Epithelial cell of proximal tubule (primary cell): ENCODE data around the gene TNFRSF12A. TPM values are rescaled to one million over a fixed set of nuclear protein-coding genes. Genes with fewer than 3 reads are reported as not detected.
"Not testable (repeated sequence)": the region's sequence is repeated elsewhere in the genome, so short reads cannot be mapped to it uniquely, and the experiment has no call there.

Experiments used
- DNase-seq: peaks from one replicate; pipeline ENCODE4 v3.0.0-alpha.2; 2011; ENCODE audit warnings: low read depth
- H3K4me3 ChIP-seq: 2 replicates; pipeline ENCODE4 v1.5.1; 2011; ENCODE audit warnings: low read depth, mild to moderate bottlenecking, low read length
- CTCF ChIP-seq: conservative IDR thresholded peaks from 2 replicates; pipeline ENCODE4 v1.5.1; 2012; ENCODE audit warnings: low read depth, mild to moderate bottlenecking, low read length
- total RNA-seq: library from RNA; depleted of rRNA; stranded (reverse); fragments of >200 nt; gene quantifications from 2 replicates; pipeline ENCODE4 v1.2.3, GENCODE V29; 2015

Gene TNFRSF12A
- total RNA-seq, 1 donor from 2014 or later, result 451 TPM

- no peak for TF ChIP-seq CTCF
- DNase-seq, result no peak
- H3K4me3 ChIP-seq, result no peak overlapping the region
These were observed 48.3 kb downstream of the TNFRSF12A start for GRCh38 chr16:3068487-3068886.

GRCh38 chr16:3069146-3069545, 49.0 kb downstream of the TNFRSF12A start:
- DNase-seq, H3K4me3 ChIP-seq: not testable (repeated sequence)

- no peak for DNase-seq
- TF ChIP-seq CTCF, result no peak
- H3K4me3 ChIP-seq, result no peak overlapping the region
These were observed 50.5 kb downstream of the TNFRSF12A start for GRCh38 chr16:3070608-3071111.

- no peak for DNase-seq
- H3K4me3 ChIP-seq, result no peak overlapping the region
- no peak for TF ChIP-seq CTCF
These were observed 51.5 kb downstream of the TNFRSF12A start for GRCh38 chr16:3071655-3072054.

Other genes starting within 250 kb of the TNFRSF12A start
- 276 and 311 TPM in 2 replicates for gene ELOB, start 243.1 kb upstream of the TNFRSF12A start, total RNA-seq
- gene PRSS33, start 232.8 kb upstream of the TNFRSF12A start, total RNA-seq, result not detected in 2 replicates
- not detected in 2 replicates for gene PRSS41, start 221.9 kb upstream of the TNFRSF12A start, total RNA-seq
- 0.87 and 4.6 TPM in 2 replicates for gene PRSS21, start 203.1 kb upstream of the TNFRSF12A start, total RNA-seq
- gene ZG16B, start 190.1 kb upstream of the TNFRSF12A start, total RNA-seq, result 0.06 and 2.1 TPM in 2 replicates
- gene PRSS22, start 162.2 kb upstream of the TNFRSF12A start, total RNA-seq, result 9.5 and 11.1 TPM in 2 replicates
- gene FLYWCH2, start 137.2 kb upstream of the TNFRSF12A start, total RNA-seq, result 49.6 and 55.5 TPM in 2 replicates
- gene FLYWCH1, start 108.4 kb upstream of the TNFRSF12A start, total RNA-seq, result 28.0 and 47.1 TPM in 2 replicates
- gene KREMEN2, start 56.1 kb upstream of the TNFRSF12A start, total RNA-seq, result 0.72 and 4.2 TPM in 2 replicates
- gene PAQR4, start 51.0 kb upstream of the TNFRSF12A start, total RNA-seq, result 33.4 and 36.0 TPM in 2 replicates
- 107 and 120 TPM in 2 replicates for gene PKMYT1, start 39.9 kb upstream of the TNFRSF12A start, total RNA-seq
- gene CLDN9, start 7.4 kb upstream of the TNFRSF12A start, total RNA-seq, result 0.29 and 3.5 TPM in 2 replicates
- 255 and 813 TPM in 2 replicates for gene CLDN6, start 2.2 kb upstream of the TNFRSF12A start, total RNA-seq
- 14.3 and 39.0 TPM in 2 replicates for gene HCFC1R1, start 3.6 kb downstream of the TNFRSF12A start, total RNA-seq
- 19.0 and 24.2 TPM in 2 replicates for gene THOC6, start 3.7 kb downstream of the TNFRSF12A start, total RNA-seq
- 2.5 and 4.6 TPM in 2 replicates for gene BICDL2, start 16.6 kb downstream of the TNFRSF12A start, total RNA-seq
- under 0.01 and 0.52 TPM in 2 replicates for gene MMP25, start 26.2 kb downstream of the TNFRSF12A start, total RNA-seq
- gene IL32, start 45.3 kb downstream of the TNFRSF12A start, total RNA-seq, result 461 and 747 TPM in 2 replicates
- not detected in 2 replicates for gene ZSCAN10, start 78.9 kb downstream of the TNFRSF12A start, total RNA-seq
- 15.8 and 22.1 TPM in 2 replicates for gene ZNF205, start 92.2 kb downstream of the TNFRSF12A start, total RNA-seq
- gene ZNF213, start 114.7 kb downstream of the TNFRSF12A start, total RNA-seq, result 2.4 and 7.7 TPM in 2 replicates
- gene OR1F1, start 167.8 kb downstream of the TNFRSF12A start, total RNA-seq, result 0.52 TPM in 1 of 2 replicates, not detected in the other
- 6.1 and 6.3 TPM in 2 replicates for gene ZNF200, start 214.8 kb downstream of the TNFRSF12A start, total RNA-seq
- not detected in 2 replicates for gene MEFV, start 236.3 kb downstream of the TNFRSF12A start, total RNA-seq